Endothelial cell of umbilical vein (primary cell): ENCODE data around the gene CHD5. TPM values are rescaled to one million over a fixed set of nuclear protein-coding genes. Genes with fewer than 3 reads are reported as not detected.

Source experiments
- BruUV-seq: library from RNA; stranded (reverse); fragments of 400-500 nt; replicated peaks from 2 replicates; lab custom pipeline; 2021; lab: Mats Ljungman, UMichigan
- CTCF ChIA-PET: fragments of 300-600, 350-600 bp; sonication (Branson Sonifier 250); formaldehyde crosslinking; loops from one replicate; lab custom pipeline; 2021; ENCODE audit warnings: antibody characterized with exemption, inconsistent platforms; lab: Charles Lee
- POLR2A ChIA-PET: fragments of 300-600, 350-600 bp; sonication (Branson Sonifier 250); formaldehyde crosslinking; loops from one replicate; lab custom pipeline; 2021; ENCODE audit warnings: antibody characterized with exemption, inconsistent platforms; lab: Charles Lee
- DNase-seq: peaks from one replicate; pipeline ENCODE4 v3.0.0-alpha.2; 2011; ENCODE audit warnings: low read depth, low spot score
- FAIRE-seq: peaks from 2 replicates; lab custom pipeline; 2011; peaks lifted over from hg19 to GRCh38; lab: Jason Lieb, UNC
- H2AFZ ChIP-seq: 2 replicates; pipeline ENCODE4 v1.6.0; 2012; ENCODE audit warnings: low read depth, low read length, control low read depth, inconsistent platforms
- H3K27ac ChIP-seq: 2 replicates; pipeline ENCODE4 v1.5.1; 2011; ENCODE audit warnings: low read depth, mild to moderate bottlenecking, control low read depth, low read length, moderate library complexity; ENCODE audit not compliant: insufficient read depth
- H3K27me3 ChIP-seq, 2 experiments: 2 replicates each; pipeline versions ENCODE4 v1.6.0 to v1.6.1; 2011; ENCODE audit warnings: low read length in 2 of 2, mixed read lengths in 1 of 2; ENCODE audit not compliant: control insufficient read depth in 2 of 2, insufficient read depth in 2 of 2
- H3K36me3 ChIP-seq, 2 experiments: 2 replicates in 1 of 2; 3 replicates in 1 of 2; pipeline ENCODE4 v1.5.1; 2011; ENCODE audit warnings: low read length in 2 of 2, mild to moderate bottlenecking in 1 of 2, moderate library complexity in 1 of 2; ENCODE audit not compliant: control insufficient read depth in 2 of 2, insufficient read depth in 2 of 2; ENCODE audit errors: extremely low read depth in 1 of 2
- H3K4me1 ChIP-seq: 3 replicates; pipeline ENCODE4 v1.5.1; 2011; ENCODE audit warnings: mild to moderate bottlenecking, low read length; ENCODE audit not compliant: control insufficient read depth, insufficient read depth; ENCODE audit errors: extremely low read depth
- H3K4me2 ChIP-seq: 2 replicates; pipeline ENCODE4 v1.6.1; 2011; ENCODE audit warnings: low read length, control low read depth, mixed read lengths; ENCODE audit not compliant: insufficient read depth
- H3K4me3 ChIP-seq, 3 experiments: fragments of 200-600 bp in 1 of 3; sonication (generic), shearing (Covaris generic) in 1 of 3; replicated peaks in 1 of 3; 2 replicates each; pipeline ENCODE4 v1.5.1; 2011 to 2016; ENCODE audit warnings: control low read depth in 3 of 3, low read length in 3 of 3, mild to moderate bottlenecking in 2 of 3, inconsistent platforms in 1 of 3, low read depth in 1 of 3, moderate library complexity in 1 of 3; ENCODE audit not compliant: insufficient read depth in 1 of 3
- H3K79me2 ChIP-seq: 2 replicates; pipeline ENCODE4 v1.6.0; 2012; ENCODE audit warnings: low read length, inconsistent platforms; ENCODE audit not compliant: control insufficient read depth, insufficient read depth
- H3K9ac ChIP-seq: replicated peaks from 2 replicates; pipeline ENCODE3; 2011; ENCODE audit warnings: low read length, control low read depth; ENCODE audit not compliant: insufficient read depth; ENCODE audit errors: extremely low read depth
- H3K9me1 ChIP-seq: replicated peaks from 3 replicates; pipeline ENCODE4 v1.6.0; 2011; ENCODE audit warnings: mild to moderate bottlenecking, low read length; ENCODE audit not compliant: control insufficient read depth, insufficient read depth; ENCODE audit errors: extremely low read depth
- H3K9me3 ChIP-seq: replicated peaks from 2 replicates; pipeline ENCODE4 v1.5.1; 2012; ENCODE audit warnings: low read length, inconsistent platforms; ENCODE audit not compliant: control insufficient read depth, insufficient read depth
- H4K20me1 ChIP-seq: replicated peaks from 2 replicates; pipeline ENCODE3; 2011; ENCODE audit warnings: mild to moderate bottlenecking, low read length; ENCODE audit not compliant: control insufficient read depth, insufficient read depth; ENCODE audit errors: extremely low read depth
- CTCF ChIP-seq, 2 donors: IDR thresholded peaks; 1 replicate in 1 of 2; 2 replicates in 1 of 2; pipeline ENCODE4 v1.5.1; 2011; ENCODE audit warnings: low read length in 2 of 2, mild to moderate bottlenecking in 2 of 2, moderate library complexity in 2 of 2, control low read depth in 1 of 2, inconsistent platforms in 1 of 2, low read depth in 1 of 2; ENCODE audit not compliant: insufficient read depth in 1 of 2; ENCODE audit errors: extremely low read depth in 1 of 2
- EZH2 ChIP-seq: IDR thresholded peaks from 2 replicates; pipeline ENCODE4 v1.6.1; 2012; ENCODE audit warnings: borderline replicate concordance, low read depth, mild to moderate bottlenecking, moderate library complexity, low read length, inconsistent platforms; ENCODE audit not compliant: severe bottlenecking
- FOS ChIP-seq: IDR thresholded peaks from 2 replicates; pipeline ENCODE4 v1.6.1; 2011; ENCODE audit warnings: mild to moderate bottlenecking, low read length, moderate library complexity, borderline replicate concordance; ENCODE audit not compliant: insufficient read depth
- GATA2 ChIP-seq: IDR thresholded peaks from 2 replicates; pipeline ENCODE4 v1.7.0; 2011; ENCODE audit warnings: low read depth, mild to moderate bottlenecking, moderate library complexity, mixed read lengths, low read length; ENCODE audit not compliant: insufficient read length, insufficient read depth
- JUN ChIP-seq: IDR thresholded peaks from 2 replicates; pipeline ENCODE4 v1.6.1; 2011; ENCODE audit warnings: borderline replicate concordance, low read depth; ENCODE audit not compliant: insufficient read length, insufficient read depth
- MAX ChIP-seq: IDR thresholded peaks from 2 replicates; pipeline ENCODE4 v1.6.1; 2011; ENCODE audit not compliant: insufficient read depth, insufficient read length
- MYC ChIP-seq: IDR thresholded peaks from one replicate; pipeline ENCODE4 v1.6.1; 2011; ENCODE audit warnings: mild to moderate bottlenecking, low read depth, low read length
- POLR2A ChIP-seq: IDR thresholded peaks from 2 replicates; pipeline ENCODE4 v1.6.1; 2012; ENCODE audit warnings: low read depth, mild to moderate bottlenecking, control low read depth, low read length
- POLR2AphosphoS5 ChIP-seq: IDR thresholded peaks from 2 replicates; pipeline ENCODE4 v1.6.1; 2012; ENCODE audit warnings: low read depth, mild to moderate bottlenecking, control low read depth, low read length, moderate library complexity; ENCODE audit not compliant: insufficient read depth
- dilution Hi-C: fragments of 300-500 bp; cut with MboI; formaldehyde crosslinking; loops from one replicate; pipeline ENCODE4 v1.15.0; 2019; ENCODE audit warnings: low sequenced_read_pairs; ENCODE audit not compliant: extremely low pct_ligation_motif_present
- intact Hi-C: fragments of 100-400 bp; cut with micrococcal nuclease; formaldehyde crosslinking; loops from one replicate; pipeline ENCODE4 v1.10.0; 2022
- polyA plus RNA-seq, 4 experiments: library from polyadenylated mRNA; depleted of rRNA in 3 of 4; stranded (reverse) in 3 of 4; unstranded in 1 of 4; fragments of >200 nt; gene quantifications; 2 replicates each; pipeline versions ENCODE4 v1.2.1 to v1.2.3, GENCODE V29; 2011 to 2012; ENCODE audit warnings: missing spikeins in 1 of 4
- total RNA-seq: library from RNA; stranded (reverse); gene quantifications from 2 replicates; pipeline ENCODE4 v1.2.3, GENCODE V29; 2021

The CHD5 gene
- total and polyA plus RNA-seq, 2 donors (not counting 3 experiments of a cell fraction or from before 2014, with no cell fraction given), result 0.04 to 0.11 TPM

GRCh38 chr1:6074192-6074901 lies 105.8 kb downstream of the CHD5 start:
- H4K20me1 ChIP-seq, result no peaks in the 10 kb centered on the region
- no peak overlapping the region for H3K4me2 ChIP-seq
- no peaks in the 10 kb centered on the region for H3K9me1 ChIP-seq
- H3K9ac ChIP-seq, result no peak overlapping the region
- H2AFZ ChIP-seq, result no peak overlapping the region
- H3K36me3 ChIP-seq, result no peaks in the 10 kb centered on the region
- H3K27me3 ChIP-seq, result no peaks in the 10 kb centered on the region
- H3K79me2 ChIP-seq, result no peaks in the 10 kb centered on the region
- no peak overlapping the region for H3K27ac ChIP-seq
- DNase-seq, result no peak
- dilution Hi-C loops (no loop called here), intact Hi-C loops (no loop called here)
- no peaks in the 10 kb centered on the region for H3K9me3 ChIP-seq
- TF ChIP-seq EZH2 (no peak), MYC (no peak), JUN (no peak), GATA2 (no peak), POLR2A (no peak), POLR2AphosphoS5 (no peak), FOS (no peak), CTCF (IDR thresholded peaks at IDR 0.05; ENCODE audit: extremely low read depth in 1 of 2, insufficient read depth in 1 of 2, low read depth in 1 of 2, low read length in 2 of 2) (no peak), MAX (no peak)
- ChIA-PET CTCF (interaction anchor here (1.3 to 1.6 kb wide), 3 partner anchors 8 to 41 kb away, joined by 3 to 7 read pairs (median 6); no protein-coding TSS in a partner anchor), POLR2A (no interaction called here)
- peaks cover 7% of the 10 kb centered on the region for H3K4me1 ChIP-seq
- no peak for FAIRE-seq
- no TSS peak for BruUV-seq
- H3K4me3 ChIP-seq, result no peak overlapping the region
